HL-60 (cell line): ENCODE data around the gene DCAF15.

Experiments
- GABPA ChIP-seq: IDR thresholded peaks from 2 replicates; pipeline ENCODE4 v1.6.1; 2012; ENCODE audit warnings: low read depth
- POLR2AphosphoS5 ChIP-seq: IDR thresholded peaks from 2 replicates; pipeline ENCODE4 v1.6.1; 2012; ENCODE audit warnings: low read depth
- SPI1 ChIP-seq: IDR thresholded peaks from 2 replicates; pipeline ENCODE4 v1.6.1; 2012; ENCODE audit warnings: low read depth, mild to moderate bottlenecking, borderline replicate concordance
- TF ChIP-seq, protein P1 (sequence below): IDR thresholded peaks from one replicate; pipeline ENCODE4 v1.5.1; 2011; ENCODE audit warnings: low read length, control low read depth, inconsistent platforms; ENCODE audit not compliant: insufficient read depth

DNA sequence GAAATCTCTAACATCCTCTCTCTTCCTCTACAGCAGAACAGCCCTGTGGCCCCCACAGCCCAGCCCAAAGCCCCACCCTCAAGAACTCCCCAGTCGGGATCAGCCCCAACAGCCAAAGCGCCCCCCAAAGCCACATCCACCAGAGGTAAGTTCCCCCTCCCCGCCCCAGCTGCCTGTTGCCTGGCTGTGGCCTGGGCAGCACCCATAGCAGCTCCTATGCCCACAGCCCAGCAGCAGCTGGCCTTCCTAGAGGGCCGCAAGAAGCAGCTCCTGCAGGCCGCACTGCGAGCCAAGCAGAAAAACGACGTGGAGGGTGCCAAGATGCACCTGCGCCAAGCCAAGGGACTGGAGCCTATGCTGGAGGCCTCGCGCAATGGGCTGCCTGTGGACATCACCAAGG, 31.8 kb upstream of the DCAF15 start:
- TF ChIP-seq, protein P1, sequence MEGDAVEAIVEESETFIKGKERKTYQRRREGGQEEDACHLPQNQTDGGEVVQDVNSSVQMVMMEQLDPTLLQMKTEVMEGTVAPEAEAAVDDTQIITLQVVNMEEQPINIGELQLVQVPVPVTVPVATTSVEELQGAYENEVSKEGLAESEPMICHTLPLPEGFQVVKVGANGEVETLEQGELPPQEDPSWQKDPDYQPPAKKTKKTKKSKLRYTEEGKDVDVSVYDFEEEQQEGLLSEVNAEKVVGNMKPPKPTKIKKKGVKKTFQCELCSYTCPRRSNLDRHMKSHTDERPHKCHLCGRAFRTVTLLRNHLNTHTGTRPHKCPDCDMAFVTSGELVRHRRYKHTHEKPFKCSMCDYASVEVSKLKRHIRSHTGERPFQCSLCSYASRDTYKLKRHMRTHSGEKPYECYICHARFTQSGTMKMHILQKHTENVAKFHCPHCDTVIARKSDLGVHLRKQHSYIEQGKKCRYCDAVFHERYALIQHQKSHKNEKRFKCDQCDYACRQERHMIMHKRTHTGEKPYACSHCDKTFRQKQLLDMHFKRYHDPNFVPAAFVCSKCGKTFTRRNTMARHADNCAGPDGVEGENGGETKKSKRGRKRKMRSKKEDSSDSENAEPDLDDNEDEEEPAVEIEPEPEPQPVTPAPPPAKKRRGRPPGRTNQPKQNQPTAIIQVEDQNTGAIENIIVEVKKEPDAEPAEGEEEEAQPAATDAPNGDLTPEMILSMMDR: no peak
- no peak for TF ChIP-seq GABPA
- TF ChIP-seq POLR2AphosphoS5: no peak
- no peak for TF ChIP-seq SPI1
